SKM-1 (cell line): ENCODE results near the gene UGT2A3.
"Not testable (repeated sequence)": the region's sequence is repeated elsewhere in the genome, so short reads cannot be mapped to it uniquely, and the experiment has no call there.

Experiments used
- DNase-seq: peaks from one replicate; lab custom pipeline; 2025; ENCODE audit not compliant: unreplicated experiment; lab: John Stamatoyannopoulos, UW

The UGT2A3 gene

GRCh38 chr4:68951078-68951805, at the start of gene UGT2A3:
UGT2A3 (minus strand) TSS chr4:68951804; CDS start chr4:68951760, 44 bp downstream.
- no peak for DNase-seq

GRCh38 chr4:68997040-68997439, 45.4 kb upstream of the UGT2A3 start:
- DNase-seq, result no peak

- DNase-seq, result no peak
These were observed 43.7 kb upstream of the UGT2A3 start for GRCh38 chr4:68995292-68995691.

GRCh38 chr4:68987007-68987406, 35.4 kb upstream of the UGT2A3 start:
- DNase-seq, result no peak

GRCh38 chr4:68985442-68985841, 33.8 kb upstream of the UGT2A3 start:
- no peak for DNase-seq

GRCh38 chr4:68984947-68985346, 33.3 kb upstream of the UGT2A3 start:
- DNase-seq, result no peak

- DNase-seq, result no peak
These were observed 11.8 kb upstream of the UGT2A3 start for GRCh38 chr4:68963374-68963773.

- no peak for DNase-seq
These were observed 11.3 kb upstream of the UGT2A3 start for GRCh38 chr4:68962868-68963267.

GRCh38 chr4:68960294-68961163, 8.9 kb upstream of the UGT2A3 start:
- no peak for DNase-seq

- not testable (repeated sequence) for DNase-seq
These were observed 7.5 kb upstream of the UGT2A3 start for GRCh38 chr4:68959085-68959484.

GRCh38 chr4:68954126-68954525, 2.5 kb upstream of the UGT2A3 start:
- no peak for DNase-seq

- DNase-seq, result no peak
These were observed 1.5 kb upstream of the UGT2A3 start for GRCh38 chr4:68953056-68953596.

- DNase-seq, result no peak
These were observed 392 bp upstream of the UGT2A3 start for GRCh38 chr4:68951806-68952585.

GRCh38 chr4:68950033-68950432, 1.6 kb downstream of the UGT2A3 start:
- no peak for DNase-seq

- DNase-seq, result no peak
These were observed 2.6 kb downstream of the UGT2A3 start for GRCh38 chr4:68948985-68949384.

- DNase-seq, result no peak
These were observed 3.4 kb downstream of the UGT2A3 start for GRCh38 chr4:68948044-68948743.

- no peak for DNase-seq
These were observed 22.4 kb downstream of the UGT2A3 start for GRCh38 chr4:68929076-68929737.

- no peak for DNase-seq
These were observed 24.4 kb downstream of the UGT2A3 start for GRCh38 chr4:68927165-68927564.

- DNase-seq, result not testable (repeated sequence)
These were observed 29.4 kb downstream of the UGT2A3 start for GRCh38 chr4:68922202-68922601.

- no peak for DNase-seq
These were observed 30.6 kb downstream of the UGT2A3 start for GRCh38 chr4:68921051-68921450.
